ENCODE measurements around the gene ZC3H12C.

Gene ZC3H12C

DNA sequence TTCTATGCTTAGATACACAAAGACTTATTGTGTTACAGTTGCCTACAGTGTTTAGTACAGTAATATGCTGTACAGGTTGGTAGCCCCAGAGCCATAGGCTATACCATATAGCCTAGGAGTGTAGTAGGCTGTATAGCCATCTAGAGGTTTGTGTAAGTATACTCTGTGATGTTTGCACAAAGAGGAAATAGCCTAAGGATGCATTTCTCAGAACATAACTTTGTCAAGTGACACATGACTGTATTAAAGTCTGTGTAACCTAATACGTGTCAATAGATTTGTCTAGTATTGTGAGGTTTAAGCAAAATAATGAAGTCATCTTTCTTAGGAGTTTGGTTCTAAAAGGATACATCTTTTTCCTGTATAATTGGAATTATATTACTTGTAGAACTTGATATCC is 5.5 kb downstream of the ZC3H12C start:
- Histone ChIP-seq H3K27ac (no peak overlapping the region), H3K4me3 (no peak overlapping the region)
- TF ChIP-seq, protein P1, sequence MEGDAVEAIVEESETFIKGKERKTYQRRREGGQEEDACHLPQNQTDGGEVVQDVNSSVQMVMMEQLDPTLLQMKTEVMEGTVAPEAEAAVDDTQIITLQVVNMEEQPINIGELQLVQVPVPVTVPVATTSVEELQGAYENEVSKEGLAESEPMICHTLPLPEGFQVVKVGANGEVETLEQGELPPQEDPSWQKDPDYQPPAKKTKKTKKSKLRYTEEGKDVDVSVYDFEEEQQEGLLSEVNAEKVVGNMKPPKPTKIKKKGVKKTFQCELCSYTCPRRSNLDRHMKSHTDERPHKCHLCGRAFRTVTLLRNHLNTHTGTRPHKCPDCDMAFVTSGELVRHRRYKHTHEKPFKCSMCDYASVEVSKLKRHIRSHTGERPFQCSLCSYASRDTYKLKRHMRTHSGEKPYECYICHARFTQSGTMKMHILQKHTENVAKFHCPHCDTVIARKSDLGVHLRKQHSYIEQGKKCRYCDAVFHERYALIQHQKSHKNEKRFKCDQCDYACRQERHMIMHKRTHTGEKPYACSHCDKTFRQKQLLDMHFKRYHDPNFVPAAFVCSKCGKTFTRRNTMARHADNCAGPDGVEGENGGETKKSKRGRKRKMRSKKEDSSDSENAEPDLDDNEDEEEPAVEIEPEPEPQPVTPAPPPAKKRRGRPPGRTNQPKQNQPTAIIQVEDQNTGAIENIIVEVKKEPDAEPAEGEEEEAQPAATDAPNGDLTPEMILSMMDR (IDR thresholded peaks at IDR 0.05): no peak
- no peak for DNase-seq (ENCODE audit: low spot score)

DNA sequence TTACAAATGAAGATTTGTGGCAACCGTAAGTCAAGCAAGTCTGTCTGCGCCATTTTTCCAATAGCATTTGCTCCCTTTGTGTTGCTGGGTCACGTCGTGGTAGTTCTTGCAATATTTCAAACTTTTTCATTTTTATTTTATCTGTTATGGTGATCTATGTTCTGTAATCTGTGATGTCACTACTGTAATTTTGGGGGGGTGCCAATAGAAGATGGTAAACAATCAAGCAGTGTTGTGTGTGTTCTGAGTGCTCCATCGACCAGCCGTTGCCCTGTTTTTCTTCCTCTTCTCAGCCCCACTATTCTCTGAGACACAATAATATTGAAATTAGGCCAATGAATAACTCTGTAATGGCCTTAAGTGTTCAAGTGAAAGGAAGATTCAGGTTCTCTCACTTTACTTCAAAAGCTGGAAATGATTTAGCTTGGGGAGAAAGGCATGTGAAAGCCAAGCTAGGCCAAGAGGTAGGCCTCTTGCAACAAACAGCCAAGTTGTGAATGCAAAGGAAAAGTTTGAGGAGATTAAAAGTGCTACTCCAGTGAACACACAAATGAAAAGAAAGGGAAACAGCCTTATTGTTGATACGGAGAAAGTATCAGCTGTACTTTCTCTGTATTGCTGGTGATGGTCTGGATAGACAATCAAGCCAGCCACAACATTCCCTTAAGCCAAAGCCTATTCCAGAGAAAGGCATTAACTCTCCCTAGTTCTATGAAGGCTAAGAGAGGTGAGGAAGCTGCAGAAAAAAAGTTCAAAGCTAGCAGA is 7.5 kb downstream of the ZC3H12C start:
- no peak overlapping the region for H3K4me3 ChIP-seq
- H3K27ac ChIP-seq: no peak overlapping the region
- TF ChIP-seq, protein P1 (IDR thresholded peaks at IDR 0.05): no peak
- no peak for DNase-seq (ENCODE audit: low spot score)

DNA sequence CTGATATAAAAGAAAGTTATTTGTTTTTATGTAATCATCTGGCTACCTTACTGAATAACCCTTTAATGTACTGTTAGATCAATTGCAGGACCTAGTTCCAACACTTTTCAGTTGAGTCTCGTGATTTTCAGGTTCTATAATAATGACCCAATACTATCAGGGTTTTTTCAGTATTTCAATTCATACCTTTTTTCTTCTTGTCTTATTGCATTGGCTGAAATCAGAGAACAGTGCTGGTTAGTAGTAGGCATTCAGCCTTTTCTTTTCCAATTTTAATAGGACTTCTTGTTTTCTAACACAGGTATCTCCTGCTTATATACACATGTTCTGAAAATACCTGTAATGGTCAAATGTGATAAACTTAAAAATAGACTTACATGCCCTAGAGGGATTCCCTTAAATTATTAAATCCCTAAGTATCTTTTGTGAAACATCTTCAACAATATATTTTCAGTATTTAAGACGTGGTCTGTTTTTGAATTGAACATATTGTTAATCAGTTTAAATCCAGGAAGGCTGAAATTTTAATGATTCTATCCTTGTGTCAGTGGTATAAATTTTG is 13.6 kb downstream of the ZC3H12C start:
- DNase-seq (ENCODE audit: low spot score): no peak
- no peak overlapping the region for H3K27ac ChIP-seq
- TF ChIP-seq, protein P1 (IDR thresholded peaks at IDR 0.05): no peak
- H3K4me3 ChIP-seq: no peak overlapping the region

DNA sequence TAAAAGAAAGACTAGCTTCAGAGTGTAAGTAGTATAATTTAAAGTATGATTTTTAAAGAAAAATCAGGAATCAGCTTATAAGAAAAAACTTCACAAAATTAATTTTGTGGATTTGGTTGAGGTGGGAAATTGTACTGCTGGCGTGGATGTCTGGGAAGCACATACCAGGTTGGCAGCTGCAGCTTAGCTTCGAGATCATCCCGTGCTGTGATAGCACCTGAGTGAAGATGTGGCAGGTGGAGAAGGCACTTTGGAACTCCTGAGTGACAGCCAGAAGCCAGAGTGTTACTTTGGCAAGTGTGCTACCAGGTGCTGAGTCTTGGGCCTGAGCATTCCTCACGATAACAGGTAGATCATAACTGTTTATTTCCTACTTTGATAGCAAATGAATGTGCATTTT is 17.7 kb downstream of the ZC3H12C start:
- no peak for DNase-seq (ENCODE audit: low spot score)
- H3K4me3 ChIP-seq: no peak overlapping the region
- H3K27ac ChIP-seq: no peak overlapping the region
- TF ChIP-seq, protein P1 (IDR thresholded peaks at IDR 0.05): no peak

DNA sequence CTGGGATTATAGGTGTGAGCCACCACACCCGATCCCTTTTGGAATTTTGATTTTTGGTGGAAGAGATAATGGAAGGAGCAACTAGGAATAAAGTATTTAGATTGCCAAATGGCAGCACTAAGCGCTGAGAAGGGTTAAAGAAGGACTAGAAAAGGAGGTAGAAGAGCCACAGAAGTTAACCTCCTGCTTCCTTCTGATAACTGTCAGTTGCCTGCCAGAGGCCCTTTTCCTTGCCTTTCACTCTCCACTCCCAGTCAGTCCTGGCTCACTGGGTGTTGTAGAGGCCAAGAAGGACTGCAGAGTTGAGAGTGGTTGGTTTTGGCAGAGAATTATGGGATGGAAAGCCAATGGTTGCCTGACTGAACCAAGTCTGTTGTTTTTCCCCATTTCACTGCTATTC is 19.3 kb downstream of the ZC3H12C start:
- no peak for DNase-seq (ENCODE audit: low spot score)
- Histone ChIP-seq H3K4me3 (no peak overlapping the region), H3K27ac (no peak overlapping the region)
- TF ChIP-seq, protein P1 (IDR thresholded peaks at IDR 0.05): no peak

DNA sequence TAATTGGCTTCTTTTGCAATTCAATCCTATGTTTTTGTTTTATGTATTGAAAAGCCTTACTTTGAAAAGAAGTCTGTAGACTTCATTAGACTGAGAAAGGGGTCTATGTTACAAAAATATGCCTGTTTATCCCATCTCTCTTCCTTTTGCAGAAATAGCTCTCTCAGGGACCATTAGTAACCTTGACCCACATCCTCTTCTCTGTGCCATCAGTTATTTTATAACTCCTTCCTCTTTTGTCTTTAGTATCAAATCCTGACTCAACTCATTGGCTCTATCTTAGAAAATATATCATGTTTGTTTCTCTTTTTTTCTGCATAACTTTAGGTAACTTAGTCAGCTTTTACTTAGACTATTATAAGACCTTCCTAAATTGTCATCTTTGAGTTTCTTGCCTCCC is 20.3 kb downstream of the ZC3H12C start:
- DNase-seq (ENCODE audit: low spot score): no peak
- TF ChIP-seq, protein P1 (IDR thresholded peaks at IDR 0.05): no peak
- Histone ChIP-seq H3K4me3 (no peak overlapping the region), H3K27ac (no peak overlapping the region)

DNA sequence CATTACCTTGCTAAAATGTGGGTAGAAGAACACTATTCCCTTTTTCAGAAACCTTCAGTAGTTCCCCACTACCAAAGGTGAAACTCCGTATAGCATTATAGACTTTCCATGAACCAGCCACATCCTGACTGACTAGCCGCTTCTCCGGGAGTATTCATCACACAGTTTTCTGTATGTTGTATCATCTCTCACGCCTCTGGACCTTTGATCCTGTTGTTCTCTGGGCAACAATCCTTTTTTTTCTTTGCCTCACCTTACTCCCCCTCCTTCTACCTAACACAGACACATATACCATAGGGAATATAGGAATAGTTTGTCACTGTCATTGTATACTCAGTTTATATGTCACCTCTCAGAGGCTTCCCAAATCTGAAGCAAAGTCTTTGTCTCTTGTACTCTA is 20.8 kb downstream of the ZC3H12C start:
- Histone ChIP-seq H3K27ac (no peak overlapping the region), H3K4me3 (no peak overlapping the region)
- TF ChIP-seq, protein P1 (IDR thresholded peaks at IDR 0.05): no peak
- no peak for DNase-seq (ENCODE audit: low spot score)

Data from coronary artery (tissue), 2 donors.